HCT116 (cell line): ENCODE data around the gene SLC13A4. TPM values are rescaled to one million over a fixed set of nuclear protein-coding genes. Genes with fewer than 3 reads are reported as not detected.

ENCODE experiments used
- ATAC-seq: fragments of 200-7000 bp; cut with Tn5 transposase; 2 replicates; pipeline ENCODE4 v1.9.1; 2020; ENCODE audit warnings: mild to moderate bottlenecking, moderate library complexity
- BruUV-seq: library from RNA; stranded (reverse); fragments of 400-500 nt; replicated peaks from 2 replicates; lab custom pipeline; 2021; lab: Mats Ljungman, UMichigan
- CTCF ChIA-PET: fragments of 300-600 bp; sonication (Branson Sonifier 250); formaldehyde crosslinking; loops from one replicate; lab custom pipeline; 2021; ENCODE audit warnings: antibody characterized with exemption; lab: Charles Lee
- POLR2A ChIA-PET: fragments of 300-600, 350-600 bp; sonication (Branson Sonifier 250); formaldehyde crosslinking; loops from one replicate; lab custom pipeline; 2021; ENCODE audit warnings: antibody characterized with exemption; lab: Charles Lee
- RAD21 ChIA-PET, 2 experiments: fragments of 300-600 bp; sonication (Branson Sonifier 250); formaldehyde crosslinking; loops; one replicate each; lab custom pipeline; 2023; ENCODE audit warnings: low total read pairs in 2 of 2; ENCODE audit not compliant: uncharacterized antibody in 2 of 2, unreplicated experiment in 2 of 2, low non-redundant PET in 1 of 2; lab: Charles Lee
- DNase-seq: peaks from one replicate; pipeline ENCODE4 v3.0.0-alpha.2; 2010; ENCODE audit warnings: low read depth, low spot score
- H2AFZ ChIP-seq: fragments of 200-600 bp; shearing (Covaris generic), sonication (generic); 2 replicates; pipeline ENCODE4 v1.6.1; 2017; ENCODE audit warnings: low read depth, mixed run types, mixed read lengths, antibody characterized with exemption, low read length; ENCODE audit not compliant: poor library complexity, severe bottlenecking
- H3K27ac ChIP-seq: 2 replicates; pipeline ENCODE4 v1.5.1; 2012; ENCODE audit warnings: low read depth, low read length
- H3K27me3 ChIP-seq: fragments of 200-600 bp; sonication (generic); 2 replicates; pipeline ENCODE4 v1.6.1; 2016; ENCODE audit warnings: mixed run types, low read length, mixed read lengths; ENCODE audit not compliant: insufficient read depth
- H3K36me3 ChIP-seq, 2 experiments: fragments of 200-500 bp in 1 of 2; fragments of 200-600 bp in 1 of 2; sonication (Bioruptor generic) in 1 of 2; sonication (generic) in 1 of 2; 2 replicates each; pipeline versions ENCODE4 v1.5.1 to v1.6.1; 2014 to 2016; ENCODE audit warnings: low read length in 2 of 2, inconsistent platforms in 1 of 2, mixed read lengths in 1 of 2, mixed run types in 1 of 2; ENCODE audit not compliant: insufficient read depth in 2 of 2, control insufficient read depth in 1 of 2
- H3K4me1 ChIP-seq, 2 experiments: fragments of 200-600 bp in 1 of 2; sonication (generic) in 1 of 2; 2 replicates each; pipeline versions ENCODE4 v1.5.1 to v1.6.1; 2012 to 2017; ENCODE audit warnings: low read length in 2 of 2, inconsistent platforms in 1 of 2, mild to moderate bottlenecking in 1 of 2, mixed read lengths in 1 of 2, mixed run types in 1 of 2, moderate library complexity in 1 of 2; ENCODE audit not compliant: insufficient read depth in 2 of 2, control insufficient read depth in 1 of 2
- H3K4me2 ChIP-seq: fragments of 200-600 bp; sonication (generic); 2 replicates; pipeline ENCODE4 v1.6.1; 2017; ENCODE audit warnings: mixed run types, low read length, mixed read lengths
- H3K4me3 ChIP-seq, 2 experiments: fragments of 200-600 bp in 1 of 2; sonication (generic) in 1 of 2; replicated peaks in 1 of 2; 2 replicates each; pipeline ENCODE4 v1.5.1; 2011 to 2016; ENCODE audit warnings: low read length in 2 of 2, control low read depth in 1 of 2, low read depth in 1 of 2, mild to moderate bottlenecking in 1 of 2, mixed read lengths in 1 of 2, mixed run types in 1 of 2
- H3K79me2 ChIP-seq: fragments of 200-600 bp; sonication (generic); 2 replicates; pipeline ENCODE4 v1.6.1; 2017; ENCODE audit warnings: mild to moderate bottlenecking, mixed run types, low read length, moderate library complexity, mixed read lengths; ENCODE audit not compliant: insufficient read depth
- H3K9ac ChIP-seq: fragments of 200-600 bp; sonication (generic); 2 replicates; pipeline ENCODE4 v1.6.1; 2016; ENCODE audit warnings: low read length, mixed read lengths
- H3K9me2 ChIP-seq: fragments of 200-600 bp; sonication (generic), shearing (Covaris generic); 2 replicates; pipeline ENCODE4 v1.6.1; 2017; ENCODE audit warnings: mixed run types, mild to moderate bottlenecking, moderate library complexity; ENCODE audit not compliant: insufficient read depth
- H3K9me3 ChIP-seq, 2 experiments: fragments of 200-500 bp in 1 of 2; fragments of 200-600 bp in 1 of 2; sonication (Bioruptor generic) in 1 of 2; sonication (generic) in 1 of 2; 2 replicates each; pipeline ENCODE4 v1.6.1; 2014 to 2017; ENCODE audit warnings: low read length in 2 of 2, mixed read lengths in 2 of 2, inconsistent platforms in 1 of 2, low read depth in 1 of 2, mild to moderate bottlenecking in 1 of 2, mixed run types in 1 of 2, moderate library complexity in 1 of 2; ENCODE audit not compliant: control insufficient read depth in 1 of 2, insufficient read depth in 1 of 2
- H4K20me1 ChIP-seq: fragments of 200-600 bp; sonication (generic), shearing (Covaris generic); 2 replicates; pipeline ENCODE4 v1.6.1; 2017; ENCODE audit warnings: mixed run types, mild to moderate bottlenecking, moderate library complexity; ENCODE audit not compliant: insufficient read depth
- ATF3 ChIP-seq: IDR thresholded peaks from 2 replicates; pipeline ENCODE4 v1.6.1; 2012
- CEBPB ChIP-seq: IDR thresholded peaks from 2 replicates; pipeline ENCODE4 v1.6.1; 2012; ENCODE audit warnings: low read depth
- CTCF ChIP-seq, 3 experiments: fragments of 200-600 bp in 1 of 3; sonication (generic) in 1 of 3; IDR thresholded peaks in 2 of 3; conservative IDR thresholded peaks in 1 of 3; 2 replicates each; pipeline ENCODE4 v1.5.1; 2012 to 2017; ENCODE audit warnings: low read depth in 2 of 3, low read length in 2 of 3, antibody characterized with exemption in 1 of 3, borderline replicate concordance in 1 of 3, control low read depth in 1 of 3, mild to moderate bottlenecking in 1 of 3, mixed read lengths in 1 of 3, mixed run types in 1 of 3, moderate library complexity in 1 of 3; ENCODE audit not compliant: insufficient read depth in 1 of 3
- EGR1 ChIP-seq: IDR thresholded peaks from 2 replicates; pipeline ENCODE4 v1.6.1; 2012; ENCODE audit warnings: low read depth
- ELF1 ChIP-seq: IDR thresholded peaks from 2 replicates; pipeline ENCODE4 v1.6.1; 2012; ENCODE audit warnings: low read depth, borderline replicate concordance
- EZH2 ChIP-seq: fragments of 200-600 bp; sonication (generic); IDR thresholded peaks from 2 replicates; pipeline ENCODE4 v1.6.1; 2017; ENCODE audit warnings: antibody characterized with exemption, mixed run types
- EZH2phosphoT487 ChIP-seq: fragments of 200-600 bp; IDR thresholded peaks from 2 replicates; pipeline ENCODE4 v1.6.1; 2018; ENCODE audit warnings: antibody characterized with exemption, borderline replicate concordance
- FOSL1 ChIP-seq: IDR thresholded peaks from 2 replicates; pipeline ENCODE4 v1.6.1; 2012; ENCODE audit warnings: low read depth
- MAX ChIP-seq: IDR thresholded peaks from 2 replicates; pipeline ENCODE4 v1.6.1; 2012
- POLR2A ChIP-seq: IDR thresholded peaks from 2 replicates; pipeline ENCODE4 v1.7.0; 2011; ENCODE audit warnings: borderline replicate concordance; ENCODE audit not compliant: insufficient read depth, insufficient read length; ENCODE audit errors: extremely low read depth
- POLR2AphosphoS5 ChIP-seq: IDR thresholded peaks from 2 replicates; pipeline ENCODE4 v1.6.1; 2011; ENCODE audit warnings: mild to moderate bottlenecking, low read depth, low read length, moderate library complexity
- RAD21 ChIP-seq: IDR thresholded peaks from 2 replicates; pipeline ENCODE4 v1.6.1; 2012; ENCODE audit warnings: low read depth, mild to moderate bottlenecking
- REST ChIP-seq: IDR thresholded peaks from 2 replicates; pipeline ENCODE4 v1.6.1; 2012; ENCODE audit warnings: low read depth
- SIN3A ChIP-seq: IDR thresholded peaks from 2 replicates; pipeline ENCODE4 v1.6.1; 2012; ENCODE audit warnings: low read depth
- SP1 ChIP-seq: IDR thresholded peaks from 2 replicates; pipeline ENCODE4 v1.6.1; 2012; ENCODE audit warnings: low read depth
- SRF ChIP-seq: IDR thresholded peaks from 2 replicates; pipeline ENCODE4 v1.6.1; 2012; ENCODE audit warnings: low read depth
- TCF7L2 ChIP-seq: IDR thresholded peaks from 2 replicates; pipeline ENCODE4 v1.7.0; 2011; ENCODE audit warnings: borderline replicate concordance, inconsistent platforms; ENCODE audit not compliant: insufficient read depth, insufficient read length; ENCODE audit errors: extremely low read depth
- ZBTB33 ChIP-seq: IDR thresholded peaks from 2 replicates; pipeline ENCODE4 v1.6.1; 2011; ENCODE audit warnings: mild to moderate bottlenecking, low read length, moderate library complexity; ENCODE audit not compliant: insufficient replicate concordance; ENCODE audit errors: extremely low read depth
- ZFX ChIP-seq: fragments of 450-650 bp; IDR thresholded peaks from 2 replicates; pipeline ENCODE4 v1.6.1; 2017
- ZNF274 ChIP-seq: fragments of 200-500 bp; sonication (Bioruptor generic); IDR thresholded peaks from 2 replicates; pipeline ENCODE4 v1.6.1; 2014; ENCODE audit warnings: mild to moderate bottlenecking, low read depth, low read length, inconsistent platforms
- intact Hi-C: fragments of 100-400 bp; cut with micrococcal nuclease; formaldehyde crosslinking; loops from 2 replicates; pipeline ENCODE4 v1.10.0; 2022
- total RNA-seq: library from RNA; stranded (reverse); gene quantifications from one replicate; pipeline ENCODE4 v1.2.1, GENCODE V29; 2021; ENCODE audit not compliant: unreplicated experiment

Gene SLC13A4
- total RNA-seq, 1 experiment from 2014 or later: 0.30 TPM

- Histone ChIP-seq H2AFZ (no peak overlapping the region), H4K20me1 (no peaks in the 10 kb centered on the region), H3K79me2 (no peaks in the 10 kb centered on the region), H3K4me2 (no peak overlapping the region), H3K36me3 (no peaks in the 10 kb centered on the region), H3K9me2 (no peaks in the 10 kb centered on the region)
- TF ChIP-seq RAD21: no peak
- TF ChIP-seq SIN3A: no peak
- no peak for TF ChIP-seq POLR2AphosphoS5
- TF ChIP-seq EGR1: no peak
- TF ChIP-seq EZH2phosphoT487: no peak
- no peak for TF ChIP-seq ELF1
- TF ChIP-seq FOSL1: no peak
- no peak for TF ChIP-seq ZFX
- no peak for TF ChIP-seq REST
- TF ChIP-seq TCF7L2: no peak
- TF ChIP-seq ZBTB33: no peak
- no peak for TF ChIP-seq ATF3
- no peak for TF ChIP-seq ZNF274
- TF ChIP-seq MAX: no peak
- TF ChIP-seq SRF: no peak
- no peak for TF ChIP-seq CTCF (IDR thresholded peaks at IDR 0.05 in 2 of 3, conservative IDR thresholded peaks at IDR 0.05 in 1 of 3; ENCODE audit: borderline replicate concordance in 1 of 3, insufficient read depth in 1 of 3, low read depth in 2 of 3, low read length in 2 of 3)
- no peak for TF ChIP-seq POLR2A
- TF ChIP-seq SP1: no peak
- TF ChIP-seq EZH2: no peak
- TF ChIP-seq CEBPB: no peak
- TF ChIP-seq, all 23 proteins: peak for 0
- DNase-seq (no peak), ATAC-seq (no peak)
- peaks cover 0 to 8% of the 10 kb centered on the region in 2 experiments; a peak in 1 of 4 replicates for H3K4me1 ChIP-seq
- BruUV-seq: no TSS peak
- H3K9ac ChIP-seq: no peak overlapping the region
- H3K27ac ChIP-seq: no peak overlapping the region
- ChIA-PET RAD21 (no interaction called here), POLR2A (no interaction called here), CTCF (no interaction called here)
- no peaks in the 10 kb centered on the region for H3K9me3 ChIP-seq
- H3K4me3 ChIP-seq: no peak overlapping the region
- no peaks in the 10 kb centered on the region for H3K27me3 ChIP-seq
- intact Hi-C loops: no loop called here
Measured at GRCh38 chr7:135731131-135731530, 3.1 kb upstream of the SLC13A4 start.
